Activated CD8-positive, alpha-beta T cell treated with anti-CD3 and anti-CD28 coated beads for 36 hours (primary cell): Measurements from ENCODE around the gene CTNNA3. TPM values are rescaled to one million over a fixed set of nuclear protein-coding genes. Genes with fewer than 3 reads are reported as not detected.

Experiments used
- ATAC-seq: fragments of 200-7000 bp; cut with Tn5 transposase; one replicate; pipeline ENCODE4 v1.10.0; 2021; ENCODE audit warnings: mild to moderate bottlenecking, moderate library complexity
- CTCF ChIA-PET: fragments of 350-600 bp; sonication (Branson Sonifier 250); formaldehyde crosslinking; loops from one replicate; lab custom pipeline; 2021; ENCODE audit warnings: antibody characterized with exemption; lab: Charles Lee
- POLR2A ChIA-PET: fragments of 350-600 bp; sonication (Branson Sonifier 250); formaldehyde crosslinking; loops from one replicate; lab custom pipeline; 2021; ENCODE audit warnings: antibody characterized with exemption; lab: Charles Lee
- DNase-seq: peaks from one replicate; pipeline ENCODE4 v3.0.0-alpha.2; 2020
- H3K27ac Mint-ChIP-seq: one replicate; pipeline ENCODE4 v1.8.0; 2021; ENCODE audit warnings: mild to moderate bottlenecking, mixed read lengths
- H3K27me3 Mint-ChIP-seq: one replicate; pipeline ENCODE4 v1.8.0; 2021; ENCODE audit warnings: mixed read lengths
- H3K36me3 Mint-ChIP-seq: one replicate; pipeline ENCODE4 v1.8.0; 2021; ENCODE audit warnings: low read depth, mixed read lengths
- H3K4me1 Mint-ChIP-seq: one replicate; pipeline ENCODE4 v1.8.0; 2021; ENCODE audit warnings: low read depth, mixed read lengths
- H3K4me3 Mint-ChIP-seq: one replicate; pipeline ENCODE4 v1.8.0; 2021; ENCODE audit warnings: mild to moderate bottlenecking, moderate library complexity, mixed read lengths
- H3K9me3 Mint-ChIP-seq: one replicate; pipeline ENCODE4 v1.8.0; 2021; ENCODE audit warnings: mixed read lengths
- CTCF ChIP-seq: fragments of 200-600 bp; IDR thresholded peaks from one replicate; pipeline ENCODE4 v1.8.0; 2022; ENCODE audit warnings: antibody characterized with exemption, mild to moderate bottlenecking
- intact Hi-C: fragments of 100-400 bp; cut with micrococcal nuclease; formaldehyde crosslinking; loops from one replicate; pipeline ENCODE4 v1.10.0; 2022
- total RNA-seq, 2 experiments: library from RNA; stranded (reverse); gene quantifications; one replicate each; pipeline ENCODE4 v1.2.3, GENCODE V29; 2021

Gene CTNNA3
- total RNA-seq, 2 experiments from 2014 or later = not detected

DNA sequence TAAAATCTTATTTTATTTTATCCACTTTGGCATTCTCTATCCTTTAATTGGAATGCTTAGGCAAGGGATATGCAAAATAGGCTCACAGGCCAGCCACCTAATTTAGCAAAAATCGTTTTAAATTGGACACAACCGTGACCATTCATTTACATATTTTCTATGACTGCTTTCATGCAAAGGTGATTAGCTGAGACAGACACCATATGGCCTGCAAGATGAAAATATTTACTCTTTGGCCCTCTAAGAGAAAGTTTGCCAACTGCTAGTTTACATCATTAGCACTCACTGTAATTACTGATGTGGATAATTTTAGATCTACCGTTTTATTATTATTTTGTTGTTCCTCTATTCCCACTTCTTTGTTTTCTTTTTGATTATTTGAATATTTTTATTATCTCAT lies 1145.6 kb downstream of the CTNNA3 start:
- no peak for ATAC-seq
- TF ChIP-seq CTCF = no peak
- CTCF ChIA-PET = no interaction called here
- Mint-ChIP-seq H3K4me1 (no peaks in the 10 kb centered on the region), H3K4me3 (no peak overlapping the region), H3K27ac (no peak overlapping the region), H3K27me3 (no peaks in the 10 kb centered on the region), H3K9me3 (peaks cover 8% of the 10 kb centered on the region), H3K36me3 (no peaks in the 10 kb centered on the region)
- DNase-seq = no peak
- intact Hi-C loops = no loop called here
- POLR2A ChIA-PET = no interaction called here

DNA sequence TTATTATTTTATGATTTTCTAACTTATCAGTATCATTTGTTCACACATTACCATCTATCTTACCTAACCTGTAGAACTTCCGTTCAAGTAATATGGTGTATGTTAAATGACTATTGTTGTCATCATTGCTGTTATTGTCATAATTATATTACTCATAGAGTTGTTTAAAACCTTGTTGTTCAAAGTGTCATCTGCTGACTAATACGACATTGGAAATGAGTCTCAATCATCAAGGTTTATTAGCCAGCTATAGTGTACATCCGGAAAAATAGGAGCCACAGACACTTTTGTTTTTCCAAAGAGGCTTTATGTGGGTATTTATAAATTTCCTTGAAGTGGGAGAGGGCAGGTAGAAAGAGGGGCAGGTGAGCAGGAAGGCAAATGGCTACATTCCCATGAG lies 1157.1 kb downstream of the CTNNA3 start:
- DNase-seq (no peak), ATAC-seq (no peak)
- ChIA-PET POLR2A (no interaction called here), CTCF (no interaction called here)
- Mint-ChIP-seq H3K9me3 (peaks cover 2% of the 10 kb centered on the region), H3K4me3 (no peak overlapping the region), H3K4me1 (no peaks in the 10 kb centered on the region), H3K27ac (no peak overlapping the region), H3K27me3 (no peaks in the 10 kb centered on the region), H3K36me3 (no peaks in the 10 kb centered on the region)
- intact Hi-C loops = no loop called here
- TF ChIP-seq CTCF = no peak

DNA sequence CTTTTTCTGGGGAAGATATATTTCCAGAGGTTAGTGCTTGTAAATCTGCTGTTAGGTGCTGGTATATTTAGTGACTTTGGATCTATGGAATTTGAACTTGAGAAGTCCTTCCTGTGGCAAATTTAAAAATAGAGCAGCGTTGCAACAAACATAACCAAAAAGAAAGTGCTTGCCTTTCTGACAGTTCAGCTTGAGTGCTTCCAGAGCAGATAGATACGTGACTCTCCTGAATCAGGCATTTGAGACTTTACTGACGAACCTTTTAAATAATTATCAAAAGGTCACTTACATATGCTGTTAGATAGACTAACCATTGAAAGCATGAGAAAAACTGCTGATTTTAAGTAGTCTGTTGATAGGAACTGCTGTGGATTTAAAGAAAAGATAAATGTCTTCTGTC lies 1157.6 kb downstream of the CTNNA3 start:
- intact Hi-C loops = no loop called here
- TF ChIP-seq CTCF = no peak
- POLR2A ChIA-PET = no interaction called here
- Mint-ChIP-seq H3K4me3 (no peak overlapping the region), H3K4me1 (no peaks in the 10 kb centered on the region), H3K9me3 (peaks cover 2% of the 10 kb centered on the region), H3K27me3 (no peaks in the 10 kb centered on the region), H3K36me3 (no peaks in the 10 kb centered on the region), H3K27ac (no peak overlapping the region)
- CTCF ChIA-PET = no interaction called here
- ATAC-seq (no peak), DNase-seq (no peak)

- no peaks in the 10 kb centered on the region for H3K36me3 Mint-ChIP-seq
- TF ChIP-seq CTCF = no peak
- no peaks in the 10 kb centered on the region for H3K27me3 Mint-ChIP-seq
- intact Hi-C loops = no loop called here
- H3K4me3 Mint-ChIP-seq = no peak overlapping the region
- H3K4me1 Mint-ChIP-seq = no peaks in the 10 kb centered on the region
- ChIA-PET CTCF (no interaction called here), POLR2A (no interaction called here)
- DNase-seq = no peak
- peaks cover 2% of the 10 kb centered on the region for H3K9me3 Mint-ChIP-seq
- H3K27ac Mint-ChIP-seq = no peak overlapping the region
- ATAC-seq = no peak
These were observed 1158.8 kb downstream of the CTNNA3 start for GRCh38 chr10:66537186-66537585.

- Mint-ChIP-seq H3K9me3 (peaks cover 2% of the 10 kb centered on the region), H3K4me3 (no peak overlapping the region), H3K4me1 (no peaks in the 10 kb centered on the region), H3K27ac (no peak overlapping the region), H3K27me3 (no peaks in the 10 kb centered on the region), H3K36me3 (no peaks in the 10 kb centered on the region)
- intact Hi-C loops = no loop called here
- TF ChIP-seq CTCF = no peak
- DNase-seq (no peak), ATAC-seq (no peak)
- ChIA-PET CTCF (no interaction called here), POLR2A (no interaction called here)
These were observed 1160.6 kb downstream of the CTNNA3 start for GRCh38 chr10:66535439-66535838.
